Endothelial cell of coronary artery (primary cell): ENCODE results near the gene TTC38. TPM values are rescaled to one million over a fixed set of nuclear protein-coding genes. Genes with fewer than 3 reads are reported as not detected.

Experiments
- total RNA-seq: library from RNA; depleted of rRNA; stranded (reverse); fragments of >200 nt; gene quantifications from 2 replicates; pipeline ENCODE4 v1.2.3, GENCODE V29; 2014

TTC38 gene
- 21.6 and 27.2 TPM in 2 replicates for total RNA-seq

DNA sequence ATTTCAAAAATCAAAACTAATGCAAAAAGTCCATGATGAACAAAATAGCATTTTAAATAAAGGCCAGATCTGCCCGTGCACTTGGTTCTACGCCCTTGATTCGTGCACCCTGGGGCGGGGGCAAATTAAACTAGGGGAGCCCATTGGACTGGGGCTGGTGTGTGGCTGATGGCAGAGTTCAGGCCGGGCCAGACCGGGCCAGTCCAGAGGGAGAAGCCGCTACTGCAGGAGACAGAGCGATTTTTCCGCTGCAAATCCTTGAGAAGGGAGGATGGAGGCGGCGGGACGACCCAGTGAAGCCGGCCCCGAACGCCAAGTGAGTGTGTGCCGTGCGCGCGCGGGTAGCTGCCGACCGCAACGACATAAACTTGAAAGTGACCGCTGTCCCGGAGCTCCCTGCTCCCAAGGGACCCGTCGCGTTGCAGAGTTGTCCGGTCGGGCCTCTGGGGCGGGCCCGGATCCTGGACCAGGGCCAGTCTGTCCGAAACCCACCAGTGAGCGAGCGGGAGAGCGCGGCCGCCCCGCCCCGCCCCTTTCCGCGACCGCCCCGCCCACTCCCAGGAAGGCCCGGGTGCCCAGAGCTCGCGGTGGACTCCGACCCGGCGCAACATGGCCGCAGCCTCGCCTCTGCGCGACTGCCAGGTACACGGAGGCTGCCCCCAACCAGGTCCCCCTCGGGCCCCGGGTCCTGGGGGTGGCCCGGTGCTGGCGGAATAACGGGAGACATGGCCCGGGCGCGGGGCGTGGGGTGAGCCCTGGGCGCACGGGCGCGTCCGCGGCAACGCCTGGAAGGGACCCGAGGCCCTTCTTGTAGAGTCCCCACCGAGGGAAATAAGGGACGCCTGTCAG lies at the start of gene TTC38:
Gene TTC38, plus strand, starts transcription at position 578 of the 849 bp plus-strand sequence. Its CDS starts 32 bp downstream, at position 610.

DNA sequence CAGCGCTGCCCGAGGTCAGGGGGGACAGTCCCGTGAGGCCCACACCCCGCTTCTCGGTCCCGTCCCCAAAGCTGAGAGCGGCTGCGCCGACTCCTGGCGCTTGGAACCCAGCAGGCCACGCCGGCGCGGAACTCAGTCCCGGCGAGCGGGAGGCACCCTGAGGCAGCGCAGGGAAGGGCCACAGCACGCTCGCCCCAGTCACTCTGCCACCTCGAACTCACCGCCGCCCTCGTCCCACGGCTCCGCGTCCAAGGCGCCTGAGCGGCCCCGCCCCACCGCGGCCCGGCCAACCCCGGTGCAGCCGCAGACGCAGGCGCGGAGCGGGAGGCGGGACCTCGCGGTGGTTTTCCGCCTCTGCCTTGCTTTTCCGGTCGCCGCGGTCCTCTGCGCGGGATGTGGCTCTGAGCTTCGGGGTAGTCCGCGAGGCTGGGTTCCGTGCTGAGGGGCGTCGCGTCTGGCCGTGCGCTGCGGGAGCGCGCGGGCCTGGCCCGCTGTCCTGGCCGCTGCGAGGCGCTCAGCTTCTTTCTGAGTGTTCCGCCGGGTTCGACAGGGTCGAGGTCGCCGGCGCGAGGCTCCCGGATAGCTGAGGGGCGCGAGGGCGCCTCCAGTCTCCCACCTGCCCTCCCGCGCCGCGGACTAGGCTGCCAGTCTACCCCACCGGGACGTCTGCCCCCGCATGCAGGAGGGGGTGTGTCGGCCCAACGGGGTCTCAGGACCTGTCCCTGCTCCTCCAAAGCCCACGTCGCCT lies 17.6 kb upstream of the TTC38 start, which contains the start of gene CDPF1:
Gene CDPF1, minus strand, starts transcription at position 259 of the 748 bp plus-strand sequence. CDS start 2,009 bp downstream, outside the sequence.

DNA sequence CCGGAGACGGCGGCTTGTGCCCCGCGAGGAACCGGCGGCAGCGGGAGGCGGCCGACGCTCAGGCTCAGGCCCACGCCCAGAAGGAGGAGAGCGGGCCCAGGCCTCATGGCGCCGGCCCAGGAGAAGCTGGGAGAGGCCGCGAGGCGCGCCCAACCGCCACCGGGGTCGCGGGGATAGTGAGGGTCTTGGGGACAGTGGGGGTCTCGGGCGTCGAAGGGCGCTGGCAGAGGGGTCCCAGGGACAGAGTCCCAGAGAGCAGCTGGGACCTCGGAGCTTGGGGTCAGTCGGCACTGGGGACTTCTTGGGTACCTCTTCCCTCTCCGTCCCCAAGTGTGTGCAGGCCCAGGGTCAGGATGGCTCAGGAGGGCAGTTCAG lies 4.6 kb upstream of the TTC38 start, which contains the start of gene PKDREJ:
Gene PKDREJ, minus strand, starts transcription at position 128 of the 375 bp plus-strand sequence. Its CDS starts 21 bp downstream, at position 107.

GRCh38 chr22:46296257-46297150 lies 28.7 kb downstream of the TTC38 start, which contains the start of gene GTSE1:
Gene GTSE1 (plus strand): TSS chr22:46296870. CDS start chr22:46297401, 531 bp downstream.

GRCh38 chr22:46335201-46336118 lies 67.7 kb downstream of the TTC38 start, which contains the start of gene TRMU:
Gene TRMU (plus strand): TSS chr22:46335714. CDS start chr22:46335765, 51 bp downstream.

Other genes with a start within 250 kb of the TTC38 start
- 5.4 and 10.2 TPM in 2 replicates for gene PPARA, start 117.5 kb upstream of the TTC38 start, total RNA-seq
- 6.1 and 9.1 TPM in 2 replicates for gene CDPF1, start 17.7 kb upstream of the TTC38 start, total RNA-seq
- under 0.01 TPM in 1 of 2 replicates, not detected in the other for gene PKDREJ, start 4.7 kb upstream of the TTC38 start, total RNA-seq
- gene GTSE1, start 28.9 kb downstream of the TTC38 start, total RNA-seq, result 3.6 and 8.3 TPM in 2 replicates
- gene TRMU, start 67.7 kb downstream of the TTC38 start, total RNA-seq, result 35.1 and 36.0 TPM in 2 replicates